ENCODE results near the gene PCDHGC5. TPM values are rescaled to one million over a fixed set of nuclear protein-coding genes. Genes with fewer than 3 reads are reported as not detected.

PCDHGC5 gene
- total and polyA plus RNA-seq, 2 experiments from 2014 or later, result 1.8 to 2.2 TPM

- no peak for DNase-seq
- peaks cover 16% of the 10 kb centered on the region for H3K4me1 ChIP-seq (ENCODE audit: insufficient read depth)
- H3K27me3 ChIP-seq (replicated peaks; ENCODE audit: insufficient read depth), result no peaks in the 10 kb centered on the region
- H3K27ac ChIP-seq, result peak overlapping the region; percentile 51
- H4K20me1 ChIP-seq (ENCODE audit: insufficient read depth), result no peaks in the 10 kb centered on the region
- in situ Hi-C loops (cut with MboI), result no loop called here
- H3K9me2 ChIP-seq (ENCODE audit: insufficient read depth), result no peaks in the 10 kb centered on the region
- peaks cover 56% of the 10 kb centered on the region for H3K79me2 ChIP-seq (ENCODE audit: insufficient read depth)
- H2AFZ ChIP-seq, result no peak overlapping the region
- H3K4me2 ChIP-seq (ENCODE audit: unreplicated experiment), result no peak overlapping the region
- no peak overlapping the region for H3K4me3 ChIP-seq
- H3K9ac ChIP-seq, result peak overlapping the region; percentile 41; the same call in 1 of the 2 replicates
- H3K36me3 ChIP-seq (ENCODE audit: low read depth), result no peaks in the 10 kb centered on the region
- peaks cover 10% of the 10 kb centered on the region for H3F3A ChIP-seq (ENCODE audit: insufficient read depth)
- TF ChIP-seq EZH2phosphoT487 (IDR thresholded peaks at IDR 0.05; ENCODE audit: insufficient read depth, low read depth) (no peak), EZH2 (IDR thresholded peaks at IDR 0.05; ENCODE audit: insufficient read depth, poor library complexity, severe bottlenecking) (no peak)
- no peaks in the 10 kb centered on the region for H3K9me3 ChIP-seq (ENCODE audit: low read depth)
- WGBS, 2 experiments (ENCODE audit: low coverage in 1 of 2, low lambda C conversion rate in 2 of 2, missing lambda C conversion rate in 2 of 2), result 73 to 80% methylated on average over 20 to 22 of the region's 22 CpGs
These were observed 6.0 kb downstream of the PCDHGC5 start for GRCh38 chr5:141494761-141495452.

- no peak for DNase-seq
- H3K27ac ChIP-seq, result no peak overlapping the region
- peaks cover 12% of the 10 kb centered on the region for H3K4me1 ChIP-seq (ENCODE audit: insufficient read depth)
- TF ChIP-seq EZH2phosphoT487 (IDR thresholded peaks at IDR 0.05; ENCODE audit: insufficient read depth, low read depth), result no peak
- no peak for TF ChIP-seq EZH2 (IDR thresholded peaks at IDR 0.05; ENCODE audit: insufficient read depth, poor library complexity, severe bottlenecking)
- no peaks in the 10 kb centered on the region for H3K27me3 ChIP-seq (replicated peaks; ENCODE audit: insufficient read depth)
- H3K9ac ChIP-seq, result no peak overlapping the region
- H2AFZ ChIP-seq, result no peak overlapping the region
- WGBS, 2 experiments (ENCODE audit: low coverage in 1 of 2, low lambda C conversion rate in 2 of 2, missing lambda C conversion rate in 2 of 2), result 90 to 91% methylated on average over 8 of the region's 8 CpGs
- H3F3A ChIP-seq (ENCODE audit: insufficient read depth), result peaks cover 5% of the 10 kb centered on the region
- in situ Hi-C loops (cut with MboI), result no loop called here
- H3K4me2 ChIP-seq (ENCODE audit: unreplicated experiment), result no peak overlapping the region
- H3K9me2 ChIP-seq (ENCODE audit: insufficient read depth), result no peaks in the 10 kb centered on the region
- no peaks in the 10 kb centered on the region for H4K20me1 ChIP-seq (ENCODE audit: insufficient read depth)
- H3K9me3 ChIP-seq (ENCODE audit: low read depth), result no peaks in the 10 kb centered on the region
- H3K36me3 ChIP-seq (ENCODE audit: low read depth), result 0 out of 2 replicates have a peak, but pooled peaks cover 2% of the 10 kb centered on the region
- peaks cover 51% of the 10 kb centered on the region for H3K79me2 ChIP-seq (ENCODE audit: insufficient read depth)
- H3K4me3 ChIP-seq, result no peak overlapping the region
These were observed 6.6 kb downstream of the PCDHGC5 start for GRCh38 chr5:141495453-141495811.

- H4K20me1 ChIP-seq (ENCODE audit: insufficient read depth), result no peaks in the 10 kb centered on the region
- H3K79me2 ChIP-seq (ENCODE audit: insufficient read depth), result peaks cover 45% of the 10 kb centered on the region
- DNase-seq, result no peak
- no peaks in the 10 kb centered on the region for H3K9me3 ChIP-seq (ENCODE audit: low read depth)
- H3K27me3 ChIP-seq (replicated peaks; ENCODE audit: insufficient read depth), result no peaks in the 10 kb centered on the region
- peaks cover 12% of the 10 kb centered on the region for H3K4me1 ChIP-seq (ENCODE audit: insufficient read depth)
- WGBS, 2 experiments (ENCODE audit: low coverage in 1 of 2, low lambda C conversion rate in 2 of 2, missing lambda C conversion rate in 2 of 2), result 85 to 93% methylated on average over 4 of the region's 4 CpGs
- H2AFZ ChIP-seq, result no peak overlapping the region
- H3K36me3 ChIP-seq (ENCODE audit: low read depth), result 0 out of 2 replicates have a peak, but pooled peaks cover 4% of the 10 kb centered on the region
- H3K4me2 ChIP-seq (ENCODE audit: unreplicated experiment), result no peak overlapping the region
- H3K4me3 ChIP-seq, result no peak overlapping the region
- TF ChIP-seq EZH2phosphoT487 (IDR thresholded peaks at IDR 0.05; ENCODE audit: insufficient read depth, low read depth) (no peak), EZH2 (IDR thresholded peaks at IDR 0.05; ENCODE audit: insufficient read depth, poor library complexity, severe bottlenecking) (no peak)
- in situ Hi-C loops (cut with MboI), result no loop called here
- H3K27ac ChIP-seq, result no peak overlapping the region
- H3F3A ChIP-seq (ENCODE audit: insufficient read depth), result no peaks in the 10 kb centered on the region
- H3K9ac ChIP-seq, result no peak overlapping the region
- H3K9me2 ChIP-seq (ENCODE audit: insufficient read depth), result no peaks in the 10 kb centered on the region
These were observed 7.2 kb downstream of the PCDHGC5 start for GRCh38 chr5:141496038-141496437.

- no peaks in the 10 kb centered on the region for H3K9me3 ChIP-seq (ENCODE audit: low read depth)
- no peak overlapping the region for H3K4me3 ChIP-seq
- no peak for DNase-seq
- H3K4me2 ChIP-seq (ENCODE audit: unreplicated experiment), result no peak overlapping the region
- peaks cover 10% of the 10 kb centered on the region for H3F3A ChIP-seq (ENCODE audit: insufficient read depth)
- in situ Hi-C loops (cut with MboI), result no loop called here
- peaks cover 28% of the 10 kb centered on the region for H3K79me2 ChIP-seq (ENCODE audit: insufficient read depth)
- H3K36me3 ChIP-seq (ENCODE audit: low read depth), result 0 out of 2 replicates have a peak, but pooled peaks cover 4% of the 10 kb centered on the region
- H3K27me3 ChIP-seq (replicated peaks; ENCODE audit: insufficient read depth), result no peaks in the 10 kb centered on the region
- H2AFZ ChIP-seq, result no peak overlapping the region
- 80 to 86% methylated on average over 7 of the region's 7 CpGs for WGBS, 2 experiments (ENCODE audit: low coverage in 1 of 2, low lambda C conversion rate in 2 of 2, missing lambda C conversion rate in 2 of 2)
- TF ChIP-seq EZH2 (IDR thresholded peaks at IDR 0.05; ENCODE audit: insufficient read depth, poor library complexity, severe bottlenecking) (no peak), EZH2phosphoT487 (IDR thresholded peaks at IDR 0.05; ENCODE audit: insufficient read depth, low read depth) (no peak)
- H3K27ac ChIP-seq, result no peak overlapping the region
- no peak overlapping the region for H3K9ac ChIP-seq
- H3K9me2 ChIP-seq (ENCODE audit: insufficient read depth), result no peaks in the 10 kb centered on the region
- no peaks in the 10 kb centered on the region for H4K20me1 ChIP-seq (ENCODE audit: insufficient read depth)
- H3K4me1 ChIP-seq (ENCODE audit: insufficient read depth), result peaks cover 2% of the 10 kb centered on the region; the same call in 1 of the 2 replicates
These were observed 12.9 kb downstream of the PCDHGC5 start for GRCh38 chr5:141501761-141502160.
